Liver (tissue), 9 donors: ENCODE results near the gene MEGF11. TPM values are rescaled to one million over a fixed set of nuclear protein-coding genes. Genes with fewer than 3 reads are reported as not detected.

Experiments used
- DNase-seq: peaks from one replicate; pipeline ENCODE4 v3.0.0-alpha.2; 2017; ENCODE audit warnings: low spot score
- H3K27ac ChIP-seq, 2 donors: one replicate each; pipeline ENCODE4 v1.7.0; 2013; ENCODE audit warnings: inconsistent platforms in 2 of 2, low read length in 2 of 2, control low read depth in 1 of 2, low read depth in 1 of 2, mild to moderate bottlenecking in 1 of 2
- H3K27me3 ChIP-seq, 4 donors: one replicate each; pipeline versions ENCODE4 v1.6.1 to v1.7.0; 2013; ENCODE audit warnings: low read length in 3 of 4, inconsistent platforms in 1 of 4, mild to moderate bottlenecking in 1 of 4, moderate library complexity in 1 of 4; ENCODE audit not compliant: control insufficient read depth in 4 of 4, insufficient read depth in 4 of 4
- H3K36me3 ChIP-seq, 4 donors: one replicate each; pipeline versions ENCODE4 v1.6.1 to v1.7.0; 2013; ENCODE audit warnings: low read length in 3 of 4, mild to moderate bottlenecking in 3 of 4, low read depth in 1 of 4, moderate library complexity in 1 of 4; ENCODE audit not compliant: control insufficient read depth in 4 of 4, insufficient read depth in 3 of 4
- H3K4me1 ChIP-seq, 4 donors: one replicate each; pipeline versions ENCODE4 v1.6.1 to v1.7.0; 2013; ENCODE audit warnings: low read length in 3 of 4, mild to moderate bottlenecking in 3 of 4, moderate library complexity in 1 of 4; ENCODE audit not compliant: control insufficient read depth in 4 of 4, insufficient read depth in 4 of 4
- H3K4me3 ChIP-seq, 3 donors: one replicate each; pipeline versions ENCODE4 v1.6.1 to v1.7.0; 2013; ENCODE audit warnings: low read length in 3 of 3, control low read depth in 1 of 3, low read depth in 1 of 3, mild to moderate bottlenecking in 1 of 3
- H3K9ac ChIP-seq, 2 donors: one replicate each; pipeline ENCODE4 v1.7.0; 2013; ENCODE audit warnings: low read length in 2 of 2, mild to moderate bottlenecking in 2 of 2, moderate library complexity in 2 of 2, control low read depth in 1 of 2, low read depth in 1 of 2
- H3K9me3 ChIP-seq, 4 donors: one replicate each; pipeline versions ENCODE4 v1.6.1 to v1.7.0; 2013; ENCODE audit warnings: low read length in 3 of 4; ENCODE audit not compliant: control insufficient read depth in 4 of 4
- ATF3 ChIP-seq: IDR thresholded peaks from 2 replicates; pipeline ENCODE4 v1.6.1; 2016; ENCODE audit warnings: antibody characterized with exemption
- CTCF ChIP-seq: fragments of 150-350 bp; IDR thresholded peaks from 2 replicates; pipeline ENCODE4 v1.5.1; 2017; ENCODE audit warnings: improper control_type of control experiment, low read depth, low read length; ENCODE audit not compliant: missing input control
- FOXA1 ChIP-seq: IDR thresholded peaks from 2 replicates; pipeline ENCODE4 v1.6.1; 2016; ENCODE audit warnings: antibody characterized with exemption
- GABPA ChIP-seq, 2 donors: IDR thresholded peaks in 1 of 2; conservative IDR thresholded peaks in 1 of 2; 2 replicates each; pipeline ENCODE4 v1.6.1; 2016; ENCODE audit warnings: antibody characterized with exemption in 2 of 2, mild to moderate bottlenecking in 1 of 2, moderate library complexity in 1 of 2
- HNF4G ChIP-seq: IDR thresholded peaks from 2 replicates; pipeline ENCODE4 v1.6.1; 2016; ENCODE audit warnings: antibody characterized with exemption
- JUND ChIP-seq, 2 donors: IDR thresholded peaks; 2 replicates each; pipeline ENCODE4 v1.6.1; 2016; ENCODE audit warnings: antibody characterized with exemption in 2 of 2
- RAD21 ChIP-seq, 2 donors: IDR thresholded peaks; 2 replicates each; pipeline ENCODE4 v1.6.1; 2016; ENCODE audit warnings: antibody characterized with exemption in 2 of 2, mild to moderate bottlenecking in 2 of 2
- REST ChIP-seq: IDR thresholded peaks from 2 replicates; pipeline ENCODE4 v1.6.1; 2016; ENCODE audit warnings: antibody characterized with exemption, mild to moderate bottlenecking
- RXRA ChIP-seq, 2 donors: IDR thresholded peaks; 2 replicates each; pipeline ENCODE4 v1.6.1; 2017 to 2018; ENCODE audit warnings: antibody characterized with exemption in 2 of 2, mild to moderate bottlenecking in 1 of 2
- SP1 ChIP-seq: IDR thresholded peaks from 2 replicates; pipeline ENCODE4 v1.6.1; 2018; ENCODE audit warnings: antibody characterized with exemption, mild to moderate bottlenecking
- TAF1 ChIP-seq: conservative IDR thresholded peaks from 2 replicates; pipeline ENCODE4 v1.6.1; 2016; ENCODE audit warnings: antibody characterized with exemption, mild to moderate bottlenecking
- ZBTB33 ChIP-seq: IDR thresholded peaks from 2 replicates; pipeline ENCODE4 v1.6.1; 2016; ENCODE audit warnings: antibody characterized with exemption
- WGBS: extraction: QIAGEN DNeasy Blood & Tissue Kit; methylation state at CpG from one replicate; pipeline ENCODE4 v1.1.7; 2013; 5-methylcytosine and 5-hydroxymethylcytosine counted together
- polyA plus RNA-seq, 2 donors: library from polyadenylated mRNA; stranded (reverse) in 1 of 2; unstranded in 1 of 2; fragments of 200-250 nt in 1 of 2; fragments of >200 nt in 1 of 2; fragmentation: Nextera tagmentation in 1 of 2; extraction: Ambion mirVana in 1 of 2; gene quantifications; one replicate each; pipeline versions ENCODE4 v1.2.1 to v1.2.3, GENCODE V29; 2013 to 2015
- total RNA-seq, 2 donors: library from RNA; depleted of rRNA; stranded (reverse); fragments of >200 nt; gene quantifications; one replicate each; pipeline ENCODE4 v1.2.3, GENCODE V29; 2014
- donor health status: healthy.
- donor health status: healthy.
- donor health status: healthy.
- donor health status: healthy.
- donor health status: healthy.

Gene MEGF11
- total and polyA plus RNA-seq, 4 donors = under 0.01 to 0.51 (median 0.03) TPM; not detected in 1

- no peak for TF ChIP-seq REST
- no peak for TF ChIP-seq FOXA1
- TF ChIP-seq RXRA (IDR thresholded peaks at IDR 0.05) = no peak
- no peak for TF ChIP-seq TAF1
- no peak for TF ChIP-seq ATF3
- no peak for TF ChIP-seq JUND (IDR thresholded peaks at IDR 0.05)
- no peak for TF ChIP-seq RAD21 (IDR thresholded peaks at IDR 0.05)
These were observed 351.7 kb downstream of the MEGF11 start (continued) for GRCh38 chr15:65901836-65902235.

GRCh38 chr15:65901336-65901735, 352.2 kb downstream of the MEGF11 start:
- no peak overlapping the region for H3K27ac ChIP-seq
- TF ChIP-seq RXRA (IDR thresholded peaks at IDR 0.05) (no peak), RAD21 (IDR thresholded peaks at IDR 0.05) (no peak), GABPA (IDR thresholded peaks at IDR 0.05 in 1 of 2, conservative IDR thresholded peaks at IDR 0.05 in 1 of 2) (no peak), REST (no peak), CTCF (no peak), HNF4G (no peak), FOXA1 (no peak), SP1 (no peak), ZBTB33 (no peak)
- WGBS = 79% methylated on average over 2 of the region's 2 CpGs

More at GRCh38 chr15:65901336-65901735, 352.2 kb downstream of the MEGF11 start:
- H3K36me3 ChIP-seq = peaks cover 0 to 16% (median 11%) of the 10 kb centered on the region in 4 donors
- H3K4me1 ChIP-seq = no peaks in the 10 kb centered on the region
- H3K4me3 ChIP-seq = no peak overlapping the region
- no peaks in the 10 kb centered on the region for H3K27me3 ChIP-seq
- no peaks in the 10 kb centered on the region for H3K9me3 ChIP-seq
- no peak for DNase-seq
- H3K9ac ChIP-seq = no peak overlapping the region
